Activated CD4-positive, alpha-beta T cell treated with anti-CD3 and anti-CD28 coated beads, Interleukin-2, amount 50 U/mL, for 24 hours (primary cell): Measurements from ENCODE around the gene DBX1.
"Not testable (repeated sequence)": the region's sequence is repeated elsewhere in the genome, so short reads cannot be mapped to it uniquely, and the experiment has no call there.

Experiments
- DNase-seq, 2 donors: peaks; one replicate each; pipeline ENCODE4 v3.0.0-alpha.2; 2020; ENCODE audit warnings: low read depth in 1 of 2, low spot score in 1 of 2

DBX1 gene

DNA sequence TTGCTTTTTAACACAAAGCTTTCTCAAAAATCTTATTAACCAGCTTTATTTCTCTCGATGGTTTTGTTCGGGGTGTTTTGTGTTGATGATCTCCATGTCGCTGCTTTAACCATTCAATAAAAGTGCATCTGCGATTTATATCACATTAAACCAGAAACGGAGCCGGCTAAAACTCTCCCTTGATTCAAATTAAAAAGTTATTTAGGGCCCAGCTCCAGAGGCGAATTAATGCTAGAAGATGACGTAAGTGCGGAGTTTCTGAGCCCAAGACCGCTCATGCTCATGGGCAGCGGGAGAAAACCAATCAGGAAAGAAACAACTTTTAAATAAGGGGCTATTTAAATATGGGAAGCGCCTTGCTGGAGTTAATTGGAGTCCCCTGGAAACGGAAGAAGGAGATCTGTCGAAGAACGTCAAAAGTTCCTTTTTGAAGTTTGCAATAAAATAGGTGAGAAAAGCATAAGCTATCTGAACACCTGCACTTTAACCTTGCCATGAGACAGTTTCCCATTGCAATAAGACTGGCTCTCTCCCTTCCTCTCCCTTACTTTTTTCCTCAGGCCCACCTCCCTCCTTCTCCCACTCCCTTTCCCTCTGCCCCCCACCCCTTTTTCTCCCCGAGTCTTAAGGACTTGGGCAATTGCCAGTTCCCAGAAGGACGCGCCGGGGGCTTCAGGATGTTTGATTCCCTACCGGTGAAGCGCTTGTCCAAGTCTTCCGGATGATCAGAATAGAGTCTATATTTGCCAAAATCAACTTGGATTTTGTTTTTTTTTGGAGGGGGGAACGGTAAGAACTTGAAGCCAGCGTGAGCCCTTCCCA lies 1.9 kb upstream of the DBX1 start:
- no peak for DNase-seq

DNA sequence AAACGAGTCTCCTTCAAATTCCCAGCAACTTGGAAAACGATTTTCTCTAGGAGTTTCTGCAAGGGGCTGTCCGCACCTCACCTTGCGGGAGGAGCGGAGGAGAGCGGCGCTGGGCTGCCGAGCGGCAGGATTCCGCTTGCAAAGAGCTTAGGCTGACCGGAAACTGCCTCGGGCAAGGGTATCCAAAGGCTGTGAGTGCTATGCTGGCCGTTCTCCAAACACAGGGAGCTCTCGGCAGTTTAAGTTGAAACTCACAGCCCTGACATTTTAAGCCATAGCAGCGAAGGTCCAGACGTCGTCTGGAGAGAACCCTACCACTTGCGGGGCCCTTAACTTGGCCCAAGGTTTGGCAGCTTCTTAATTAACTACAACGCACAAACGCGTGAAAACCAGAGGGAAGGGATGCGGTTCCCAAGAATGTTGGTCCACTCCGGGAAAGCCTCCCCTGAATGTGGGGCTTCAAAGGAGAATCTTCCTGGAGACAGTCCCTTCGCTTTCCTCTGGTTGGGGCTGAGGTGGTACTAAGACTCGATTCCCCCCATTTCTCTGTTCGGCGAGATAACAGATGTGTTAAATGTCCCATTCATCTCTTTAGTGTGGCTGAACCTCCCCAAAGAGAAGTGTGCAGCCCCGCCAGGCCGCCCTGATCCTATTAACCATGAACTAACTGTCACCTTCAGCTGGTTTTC lies 1.1 kb upstream of the DBX1 start:
- DNase-seq, result no peak

DNA sequence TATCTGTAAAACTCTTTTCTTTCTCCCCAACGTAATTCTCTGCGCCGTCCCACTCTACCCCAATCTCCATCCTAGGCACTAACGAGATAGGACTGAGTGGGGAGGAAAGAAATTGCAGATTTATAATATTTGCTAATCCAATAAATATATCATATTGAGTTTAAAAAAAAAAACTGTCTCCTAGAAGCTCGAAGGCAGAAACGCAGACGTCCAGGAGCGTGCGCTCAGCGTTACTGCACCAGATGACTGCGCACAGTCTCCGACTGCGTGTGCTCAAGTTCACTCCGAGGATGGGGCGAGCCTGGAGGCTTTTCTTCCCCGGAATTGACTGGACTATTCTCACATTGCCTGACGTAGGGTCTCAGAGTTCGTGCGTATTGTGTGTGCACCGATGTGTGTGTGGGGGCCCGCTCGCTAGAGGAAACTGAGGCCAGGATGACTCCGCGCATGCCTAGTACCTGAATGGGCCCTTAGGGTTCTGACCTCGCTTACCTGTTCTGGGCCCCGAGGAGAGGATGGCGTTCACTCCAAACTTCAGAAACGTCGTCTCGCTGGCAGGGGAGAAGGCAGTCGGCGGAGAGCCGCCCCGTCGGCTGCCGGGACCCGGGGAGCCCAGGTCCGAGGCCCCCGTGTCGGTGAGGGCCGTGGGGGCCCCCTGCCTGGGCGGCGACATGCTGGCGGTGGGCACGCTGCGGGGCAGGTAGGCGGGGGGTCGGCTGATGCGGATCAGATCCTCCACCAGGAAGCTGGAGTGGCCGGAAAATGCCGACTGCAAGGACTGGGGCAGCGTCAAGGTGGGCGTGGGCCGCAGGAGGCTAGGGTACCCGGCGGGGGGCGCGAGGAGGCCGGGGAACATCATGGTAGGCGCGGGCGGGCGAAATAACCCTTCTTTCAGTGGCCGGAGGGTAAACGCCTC lies 551 bp downstream of the DBX1 start:
- no peak for DNase-seq

DNA sequence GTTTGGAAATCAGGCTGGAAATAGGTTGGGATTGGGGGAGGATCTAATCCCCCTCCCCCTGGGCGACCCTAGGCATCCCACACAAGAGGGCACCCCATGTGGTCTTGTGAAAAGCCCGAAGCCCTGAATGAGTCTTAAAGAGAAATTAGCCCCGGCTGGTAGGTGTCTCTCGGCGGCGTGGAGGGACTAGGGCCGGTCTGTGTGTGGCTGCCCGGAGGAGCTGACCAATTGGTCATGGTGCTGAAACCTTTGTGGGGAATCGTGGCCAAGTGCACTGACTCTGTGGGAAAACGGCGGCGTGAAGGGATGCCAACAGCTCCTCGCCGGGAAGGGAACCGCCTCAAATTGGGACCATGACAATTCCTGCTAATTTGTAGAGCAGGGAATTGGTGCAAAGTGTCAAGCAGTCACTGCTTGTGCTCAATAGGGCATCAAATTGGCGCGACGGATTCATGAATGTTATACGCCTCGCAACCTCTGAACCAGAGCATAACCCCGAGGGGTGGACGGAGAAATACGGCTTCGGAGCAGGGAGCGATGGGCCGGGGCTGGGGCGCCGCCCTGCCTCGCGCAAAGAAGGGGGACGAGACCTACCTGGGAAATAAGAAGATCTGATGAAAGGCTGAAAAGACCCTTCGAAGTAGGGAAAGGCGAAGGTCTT lies 1.5 kb downstream of the DBX1 start:
- DNase-seq, result no peak

DNA sequence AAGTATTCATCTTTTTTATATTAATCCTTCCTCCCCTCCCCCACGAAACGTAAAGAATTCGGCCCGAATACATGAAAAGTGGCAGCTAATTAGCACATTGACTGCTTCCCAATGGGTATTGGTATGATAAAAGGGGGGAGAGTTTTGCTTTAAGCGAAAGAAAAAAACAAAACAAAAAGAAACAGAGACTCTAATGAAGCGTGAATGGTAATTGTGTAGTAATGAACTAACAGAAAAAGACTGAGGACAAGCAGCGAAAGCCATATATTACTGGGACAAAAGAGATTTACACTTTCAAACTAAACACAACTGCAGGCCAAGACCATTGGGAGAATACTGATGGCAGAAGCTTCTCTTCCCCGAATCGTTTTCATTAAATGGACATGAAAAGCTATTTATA lies 2.5 kb downstream of the DBX1 start:
- DNase-seq, result no peak

DNA sequence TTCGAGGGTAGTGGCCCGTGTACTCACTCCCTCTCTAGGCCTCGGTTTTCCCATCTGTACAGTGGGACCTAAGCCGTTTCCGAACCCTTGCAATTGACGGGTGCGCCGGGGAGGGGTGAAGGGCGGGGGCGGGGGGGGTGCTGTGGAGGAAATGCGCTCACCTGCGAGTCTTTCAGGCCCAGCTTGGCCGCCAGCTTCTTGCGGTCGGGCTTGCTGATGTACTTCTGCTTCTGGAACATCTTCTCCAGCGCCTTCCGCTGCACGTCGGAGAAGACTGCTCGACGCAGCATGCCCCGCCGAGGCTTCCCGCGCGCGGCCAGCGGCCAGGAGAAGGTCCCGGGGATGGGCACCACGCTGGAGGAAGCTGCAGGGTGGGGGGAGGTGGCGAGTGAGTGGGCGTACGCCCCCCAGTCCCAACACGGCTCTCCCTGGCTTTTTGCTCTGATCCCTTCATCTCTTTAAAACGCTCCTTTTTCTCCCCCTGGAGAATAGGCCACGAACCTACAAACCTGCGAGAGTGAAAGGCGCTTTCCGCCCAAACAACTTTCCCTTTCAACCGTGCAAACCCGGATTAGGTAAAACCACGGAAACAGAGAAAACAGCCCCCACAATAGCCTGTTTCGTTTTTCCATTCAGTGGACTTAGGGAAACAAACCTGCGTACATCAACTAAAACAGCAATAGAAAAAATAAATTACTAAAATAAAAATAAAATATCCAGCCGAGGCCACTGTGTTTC lies 3.2 kb downstream of the DBX1 start:
- no peak for DNase-seq

DNA sequence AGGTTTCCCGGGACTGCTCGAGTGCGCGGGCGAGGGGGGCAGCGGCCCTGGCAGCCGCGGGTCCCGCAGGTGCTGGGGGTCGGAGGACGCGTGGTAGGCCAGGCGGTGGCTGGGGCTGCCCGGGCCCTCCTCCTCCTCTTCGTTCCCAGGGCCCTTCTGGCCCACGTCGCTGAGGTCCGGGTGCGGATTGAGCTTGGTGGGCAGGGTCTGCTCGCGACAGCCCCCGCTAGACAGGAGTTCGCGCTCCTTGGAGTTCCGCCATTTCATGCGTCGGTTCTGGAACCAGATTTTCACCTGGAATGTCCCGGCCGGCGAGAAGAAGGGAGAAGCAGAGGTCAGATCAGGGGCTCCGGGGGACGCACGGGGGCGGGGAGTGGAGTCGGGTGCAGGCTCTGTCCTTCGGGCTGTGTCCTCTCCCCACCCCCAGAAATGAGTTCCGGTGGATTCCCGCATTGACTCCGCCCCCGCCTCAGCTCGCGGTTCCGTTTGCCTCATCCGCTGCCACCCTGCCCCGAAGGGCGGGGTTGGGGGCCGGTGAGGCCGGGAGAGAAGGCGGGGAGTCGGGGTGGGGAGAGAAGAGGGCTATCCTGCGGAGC lies 3.9 kb downstream of the DBX1 start:
- peak in 1 of 2 donors; percentile 37 for DNase-seq

DNA sequence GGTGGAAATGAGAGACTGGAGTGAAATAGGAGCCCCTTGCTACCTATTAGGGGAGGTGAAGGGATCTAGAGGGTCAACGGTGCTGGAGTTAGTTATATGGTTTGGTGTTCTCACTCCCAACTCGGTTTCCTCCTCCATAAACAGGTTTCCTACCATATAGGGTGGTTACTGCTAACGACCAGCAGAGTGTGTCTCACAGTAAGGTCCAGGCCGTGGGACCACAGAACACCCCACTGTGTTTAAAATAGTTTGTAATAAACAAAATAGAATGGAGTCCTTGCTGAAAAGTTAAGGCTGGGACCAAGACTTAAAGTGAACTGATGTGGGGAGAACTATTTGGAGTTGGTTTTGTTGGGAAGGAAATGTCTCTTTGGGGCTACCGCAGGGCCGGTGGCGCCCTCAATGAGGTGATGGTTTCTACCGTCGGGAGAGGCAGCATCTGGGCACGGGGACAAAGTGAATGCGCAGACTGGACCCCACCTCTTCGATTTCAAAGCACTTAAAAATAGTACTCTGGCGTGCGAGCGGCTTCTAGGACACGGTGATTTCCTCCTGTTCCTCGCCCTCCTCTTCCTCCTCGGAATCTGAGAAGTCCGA lies 4.5 kb downstream of the DBX1 start:
- DNase-seq, result no peak

DNA sequence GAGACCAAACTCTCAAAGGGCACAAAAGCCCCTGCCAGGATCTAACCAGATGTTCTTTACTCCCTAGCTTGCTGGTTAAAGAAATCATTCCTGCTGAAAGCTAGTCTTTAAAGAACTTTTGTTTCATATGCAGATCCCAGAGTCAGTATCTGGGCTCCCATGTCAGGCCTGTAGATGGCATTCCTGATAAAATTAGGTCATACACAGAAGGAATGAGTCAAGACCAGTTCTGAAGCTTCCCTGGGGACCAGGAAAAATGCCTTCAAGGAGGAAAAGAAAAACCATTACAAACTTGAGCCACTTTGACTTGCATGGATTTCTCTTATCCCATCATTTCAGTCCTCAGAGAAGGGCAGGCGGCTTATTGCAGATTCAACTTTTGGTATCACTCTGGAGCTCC lies 5.9 kb downstream of the DBX1 start:
- DNase-seq, result no peak

DNA sequence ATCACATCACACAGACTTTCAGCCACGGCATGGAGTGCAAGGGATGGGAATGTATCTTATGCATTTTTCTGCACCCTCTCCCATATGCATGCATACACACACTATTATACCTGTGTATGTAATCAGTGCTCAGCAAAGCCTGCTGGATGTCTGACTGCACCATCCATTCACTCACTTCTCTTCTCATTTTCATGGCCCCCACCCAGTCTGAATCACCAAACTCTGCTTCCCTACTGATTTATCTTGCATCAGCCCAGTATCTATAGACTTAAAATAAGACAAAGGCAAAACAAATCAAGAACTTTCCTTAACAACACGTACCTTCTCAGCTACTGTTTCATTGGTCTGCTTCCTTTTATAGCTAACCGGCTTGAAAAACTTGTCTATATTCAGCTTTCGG lies 21.6 kb downstream of the DBX1 start:
- no peak for DNase-seq

DNA sequence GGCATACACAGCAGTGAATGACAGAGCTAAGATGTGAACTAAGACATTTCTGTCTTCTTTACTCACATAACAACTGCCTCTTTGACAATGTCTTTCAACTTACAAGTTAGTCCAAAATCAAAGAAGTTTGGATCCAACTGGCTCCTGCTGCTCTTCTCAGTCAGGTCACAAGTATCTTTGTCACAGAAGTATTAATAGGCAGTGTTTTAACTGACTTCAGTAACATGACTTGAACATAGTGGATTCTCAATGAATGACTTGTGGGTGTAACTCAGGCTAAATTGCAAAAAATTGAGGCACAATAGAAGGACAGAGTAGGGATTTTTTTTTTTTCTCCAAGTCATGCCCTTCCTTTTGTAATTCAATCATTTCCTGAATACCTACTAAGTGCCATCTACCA lies 22.6 kb downstream of the DBX1 start:
- DNase-seq, result no peak

DNA sequence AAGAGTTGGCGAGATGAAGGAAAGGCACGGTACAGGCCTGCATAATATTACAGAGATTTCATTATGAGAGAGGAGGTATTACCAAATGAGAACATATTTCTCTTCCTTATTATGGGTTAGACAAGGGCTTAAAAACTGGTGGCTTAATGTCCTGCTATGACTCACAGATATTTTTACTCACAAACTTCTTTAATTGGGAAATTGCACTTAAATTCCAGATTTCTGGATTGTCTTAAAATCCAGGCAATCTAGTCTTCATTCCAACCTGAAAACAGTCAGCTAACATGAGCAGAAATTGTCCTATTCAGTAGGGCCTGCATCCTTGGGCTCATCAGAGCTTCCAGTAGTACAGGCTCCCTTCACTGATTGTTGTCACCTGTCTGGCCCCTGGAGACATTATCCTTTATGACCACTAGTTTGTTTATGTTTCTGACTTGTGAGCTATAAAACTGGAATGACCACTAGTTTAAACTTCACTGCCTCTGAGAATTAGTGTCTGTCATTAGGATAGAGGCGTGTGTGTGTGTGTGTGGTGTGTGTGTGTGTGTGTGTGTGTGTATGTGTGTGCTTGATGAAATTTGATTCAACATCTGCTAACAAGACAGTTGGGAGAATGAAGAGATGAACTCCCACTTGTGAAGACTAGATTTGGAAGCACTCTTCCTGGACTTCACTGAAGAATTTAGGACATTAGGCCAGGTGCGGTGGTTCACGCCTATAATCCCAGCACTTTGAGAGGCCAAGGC lies 25.1 kb downstream of the DBX1 start:
- no peak for DNase-seq

DNA sequence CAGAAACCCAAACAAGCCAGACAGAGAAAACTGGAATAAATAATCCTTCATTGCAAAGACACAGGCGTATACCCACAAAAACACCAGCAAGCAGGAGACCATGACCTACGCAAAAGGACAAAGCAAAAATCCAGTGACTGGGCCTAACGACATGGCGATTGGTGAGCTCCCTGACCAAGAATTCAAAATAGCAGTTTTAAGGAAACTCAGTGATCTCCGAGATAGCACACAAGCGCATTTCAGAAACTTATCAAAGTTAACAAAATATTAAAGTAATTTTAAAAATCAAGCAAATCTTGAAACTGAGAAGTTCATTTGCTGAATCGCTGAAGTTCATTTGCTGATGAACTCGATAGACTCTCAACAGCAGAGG lies 27.6 kb downstream of the DBX1 start:
- DNase-seq, result no peak

DNA sequence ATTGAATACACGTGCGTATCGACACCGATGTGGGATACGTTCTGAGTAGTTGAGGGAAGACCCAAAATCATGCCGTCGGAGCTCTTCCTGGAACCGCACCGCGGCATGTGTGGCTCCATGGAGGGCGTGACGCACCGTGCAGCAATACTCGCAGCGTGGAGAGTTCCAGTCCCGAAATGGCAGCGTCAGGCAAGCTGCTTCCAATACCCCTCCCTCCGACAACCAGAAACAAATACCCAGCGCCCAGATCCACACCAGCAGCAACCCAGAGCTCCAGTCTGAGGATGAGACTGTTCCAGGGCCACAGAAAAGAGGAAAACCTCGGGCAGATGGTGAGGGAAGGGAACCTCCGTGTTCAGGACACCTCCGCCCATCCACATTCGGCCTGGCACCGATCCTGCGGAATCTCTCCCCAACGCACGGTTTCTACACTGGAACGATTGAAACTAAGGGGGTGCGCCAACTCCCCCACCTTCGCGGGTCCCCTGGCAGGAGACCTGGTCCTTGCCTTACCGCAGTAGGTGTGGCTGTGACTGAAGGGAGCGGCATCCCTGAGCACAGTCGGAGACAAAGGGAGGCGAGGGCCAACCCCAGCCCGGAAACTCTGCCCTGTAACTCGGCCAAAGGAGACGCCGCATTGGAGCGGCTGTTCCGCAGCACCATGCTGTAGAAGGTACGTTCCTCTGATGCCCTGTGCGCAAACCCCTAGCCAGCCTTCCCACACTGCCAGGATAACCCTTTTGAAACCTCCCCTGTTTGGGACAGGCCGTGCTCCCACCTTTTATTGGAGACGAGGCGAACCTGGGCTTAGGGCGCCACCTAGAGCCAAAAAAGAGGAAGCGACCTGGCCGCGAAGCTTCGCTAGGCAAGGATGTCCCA lies 28.2 kb downstream of the DBX1 start:
- DNase-seq, result peak in 1 of 2 donors; percentile 30

DNA sequence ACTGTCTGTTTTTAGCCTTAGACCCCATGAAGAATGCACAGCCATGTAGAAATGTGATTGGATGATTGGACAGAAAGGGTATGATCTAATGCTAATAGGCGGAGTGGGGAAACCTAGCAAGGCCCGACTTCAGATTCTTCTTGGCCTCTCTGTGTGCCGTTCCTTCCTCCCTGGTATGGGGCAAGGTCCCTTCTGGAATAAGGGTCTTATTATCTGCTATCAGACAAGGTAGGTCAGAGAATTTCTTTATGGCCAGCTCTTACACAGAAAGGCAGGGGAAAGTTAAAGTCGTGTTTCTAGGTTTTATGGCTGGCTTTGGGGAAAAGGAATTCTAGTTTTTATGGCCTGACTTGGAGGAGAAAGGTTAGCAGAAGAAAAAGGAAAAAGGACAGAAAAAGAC lies 30.6 kb downstream of the DBX1 start:
- DNase-seq, result no peak

DNA sequence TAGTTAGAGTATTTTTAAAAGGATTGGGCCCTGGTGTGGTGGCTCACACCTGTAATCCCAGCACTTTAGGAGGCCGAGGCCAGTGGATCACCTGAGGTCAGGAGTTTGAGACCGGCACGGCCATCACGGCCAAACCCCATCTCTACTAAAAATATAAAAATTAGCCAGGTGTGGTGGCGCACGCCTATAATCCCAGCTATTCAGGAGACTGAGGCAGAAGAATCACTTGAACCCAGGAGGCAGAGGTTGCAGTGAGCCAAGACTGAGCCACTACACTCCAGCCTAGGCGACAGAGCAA lies 31.8 kb downstream of the DBX1 start:
- DNase-seq, result not testable (repeated sequence)

DNA sequence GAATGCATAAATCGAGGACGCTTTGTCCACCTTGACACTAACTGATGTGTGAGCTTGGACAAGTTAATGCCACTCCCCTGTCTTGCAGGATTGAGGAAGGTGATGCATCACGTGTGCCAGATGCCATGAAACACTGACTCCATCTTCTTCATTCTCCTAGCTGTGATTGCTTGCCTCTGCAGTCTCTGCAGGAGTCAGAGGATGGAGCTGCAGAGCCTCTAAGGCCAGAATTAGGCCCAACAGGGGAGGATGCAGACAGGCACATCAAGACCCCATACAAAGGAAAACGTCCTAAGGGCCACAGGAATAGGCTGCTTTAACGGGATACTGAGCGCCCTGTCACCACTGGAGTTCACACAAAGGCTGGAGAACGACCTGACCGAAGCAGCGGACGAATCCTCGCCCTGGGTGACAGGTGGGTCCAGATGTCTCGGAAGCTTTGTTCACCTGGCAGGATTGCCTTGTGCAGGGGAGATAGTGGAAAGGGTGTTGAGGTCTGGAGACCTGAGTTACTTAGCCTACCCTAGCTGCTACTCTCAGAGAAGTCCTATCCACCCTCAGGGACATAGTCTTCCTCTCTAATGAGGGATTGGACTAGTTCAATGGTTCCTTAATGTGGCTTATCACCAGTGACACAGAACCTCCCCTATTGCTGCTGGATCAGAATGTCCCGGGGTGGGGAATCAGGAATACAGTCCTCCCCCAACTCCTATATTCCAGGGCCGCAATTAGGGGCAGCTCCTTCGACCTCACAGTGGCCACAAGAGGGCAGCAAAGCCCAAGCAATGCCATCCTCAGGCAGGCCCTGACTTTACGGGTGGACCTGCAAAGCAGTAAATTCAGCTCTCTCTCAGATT lies 32.4 kb downstream of the DBX1 start:
- peak; percentile 60 to 63 for DNase-seq
